Subcutaneous abdominal adipose tissue (tissue), 5 donors: ENCODE data around the gene GSTP1.
A peak's percentile ranks its signal among the peaks of the same experiment; 100 is the strongest.
"Not testable (repeated sequence)": the region's sequence is repeated elsewhere in the genome, so short reads cannot be mapped to it uniquely, and the experiment has no call there.

Experiments
- H3K27ac ChIP-seq: one replicate; pipeline ENCODE4 v1.7.0; 2013; ENCODE audit warnings: low read depth, mild to moderate bottlenecking, inconsistent platforms, low read length, moderate library complexity
- H3K27me3 ChIP-seq, 5 donors: one replicate each; pipeline ENCODE4 v1.7.0; 2013; ENCODE audit warnings: low read length in 5 of 5, inconsistent platforms in 1 of 5; ENCODE audit not compliant: control insufficient read depth in 5 of 5, insufficient read depth in 4 of 5
- H3K36me3 ChIP-seq, 5 donors: one replicate each; pipeline ENCODE4 v1.7.0; 2013; ENCODE audit warnings: low read length in 5 of 5; ENCODE audit not compliant: control insufficient read depth in 5 of 5, insufficient read depth in 5 of 5
- H3K4me1 ChIP-seq, 5 donors: one replicate each; pipeline ENCODE4 v1.7.0; 2013; ENCODE audit warnings: low read length in 5 of 5, mild to moderate bottlenecking in 3 of 5, moderate library complexity in 1 of 5; ENCODE audit not compliant: control insufficient read depth in 5 of 5, insufficient read depth in 5 of 5
- H3K4me3 ChIP-seq, 5 donors: one replicate each; pipeline ENCODE4 v1.7.0; 2013; ENCODE audit warnings: low read length in 5 of 5, low read depth in 1 of 5
- H3K9ac ChIP-seq, 5 donors: one replicate each; pipeline ENCODE4 v1.7.0; 2013; ENCODE audit warnings: low read length in 5 of 5, mild to moderate bottlenecking in 4 of 5, moderate library complexity in 3 of 5
- H3K9me3 ChIP-seq, 5 donors: one replicate each; pipeline ENCODE4 v1.7.0; 2013; ENCODE audit warnings: low read length in 5 of 5; ENCODE audit not compliant: control insufficient read depth in 5 of 5
- donor health status: healthy.
- donor health status: healthy.
- donor health status: healthy.
- donor health status: healthy.
- donor health status: healthy.

Gene GSTP1

GRCh38 chr11:67594480-67594879, 10.9 kb downstream of the GSTP1 start:
- Histone ChIP-seq H3K9ac (no peak overlapping the region), H3K27me3 (no peaks in the 10 kb centered on the region), H3K9me3 (no peaks in the 10 kb centered on the region), H3K27ac (no peak overlapping the region), H3K4me3 (no peak overlapping the region), H3K4me1 (no peaks in the 10 kb centered on the region), H3K36me3 (no peaks in the 10 kb centered on the region)

- Histone ChIP-seq H3K9me3 (no peaks in the 10 kb centered on the region), H3K4me1 (no peaks in the 10 kb centered on the region), H3K36me3 (no peaks in the 10 kb centered on the region), H3K4me3 (no peak overlapping the region), H3K9ac (no peak overlapping the region), H3K27ac (no peak overlapping the region), H3K27me3 (peaks cover 0 to 7% (median 2%) of the 10 kb centered on the region in 5 donors)
These were observed 13.2 kb downstream of the GSTP1 start for GRCh38 chr11:67596753-67597300.

- H3K36me3 ChIP-seq, H3K27ac ChIP-seq, H3K4me1 ChIP-seq, H3K4me3 ChIP-seq, H3K27me3 ChIP-seq, H3K9ac ChIP-seq, H3K9me3 ChIP-seq: not testable (repeated sequence)
These were observed 13.8 kb downstream of the GSTP1 start for GRCh38 chr11:67597458-67597857.

- H3K4me3 ChIP-seq, H3K27ac ChIP-seq, H3K9ac ChIP-seq: not testable (repeated sequence)
These were observed 14.4 kb downstream of the GSTP1 start for GRCh38 chr11:67597963-67598362.

GRCh38 chr11:67599149-67599548, 15.5 kb downstream of the GSTP1 start:
- Histone ChIP-seq H3K4me1 (no peaks in the 10 kb centered on the region), H3K4me3 (no peak overlapping the region), H3K9me3 (no peaks in the 10 kb centered on the region), H3K36me3 (no peaks in the 10 kb centered on the region), H3K27me3 (peaks cover 0 to 9% (median 2%) of the 10 kb centered on the region in 5 donors), H3K27ac (no peak overlapping the region), H3K9ac (no peak overlapping the region)

More at GRCh38 chr11:67597963-67598362, 14.4 kb downstream of the GSTP1 start:
- not testable (repeated sequence) for H3K4me1 ChIP-seq, H3K27me3 ChIP-seq, H3K36me3 ChIP-seq, H3K9me3 ChIP-seq

- Histone ChIP-seq H3K36me3 (no peaks in the 10 kb centered on the region), H3K4me1 (no peaks in the 10 kb centered on the region), H3K27me3 (peaks cover 0 to 9% (median 2%) of the 10 kb centered on the region in 5 donors), H3K4me3 (no peak overlapping the region), H3K9ac (no peak overlapping the region), H3K9me3 (no peaks in the 10 kb centered on the region), H3K27ac (no peak overlapping the region)
These were observed 16.9 kb downstream of the GSTP1 start for GRCh38 chr11:67600324-67601029.

GRCh38 chr11:67601098-67601497, 17.5 kb downstream of the GSTP1 start:
- H3K9ac ChIP-seq: no peak overlapping the region
- H3K9me3 ChIP-seq: no peaks in the 10 kb centered on the region
- H3K4me3 ChIP-seq: no peak overlapping the region
- H3K4me1 ChIP-seq: peaks cover 0 to 2% (median 1%) of the 10 kb centered on the region in 5 donors
- H3K27me3 ChIP-seq: peaks cover 0 to 9% (median 2%) of the 10 kb centered on the region in 5 donors
- H3K36me3 ChIP-seq: no peaks in the 10 kb centered on the region
- H3K27ac ChIP-seq: no peak overlapping the region

- peaks cover 4 to 22% (median 21%) of the 10 kb centered on the region in 5 donors for H3K4me1 ChIP-seq
- not testable (repeated sequence) for H3K9ac ChIP-seq, H3K27ac ChIP-seq, H3K36me3 ChIP-seq, H3K27me3 ChIP-seq, H3K4me3 ChIP-seq, H3K9me3 ChIP-seq
These were observed 20.5 kb downstream of the GSTP1 start for GRCh38 chr11:67604119-67604518.

- H3K4me3 ChIP-seq: no peak overlapping the region
- H3K27ac ChIP-seq: no peak overlapping the region
- peaks cover 4 to 22% (median 21%) of the 10 kb centered on the region in 5 donors for H3K4me1 ChIP-seq
- peak overlapping the region in 2 of 5 donors; percentile 0 to 11 for H3K9ac ChIP-seq
- no peaks in the 10 kb centered on the region for H3K9me3 ChIP-seq
- peaks cover 0 to 14% (median 13%) of the 10 kb centered on the region in 5 donors for H3K36me3 ChIP-seq
- H3K27me3 ChIP-seq: peaks cover 0 to 9% (median 2%) of the 10 kb centered on the region in 5 donors
These were observed 21.2 kb downstream of the GSTP1 start for GRCh38 chr11:67604815-67605214.

GRCh38 chr11:67605231-67606011, 21.8 kb downstream of the GSTP1 start:
- peaks cover 0 to 5% (median 2%) of the 10 kb centered on the region in 5 donors for H3K27me3 ChIP-seq
- H3K36me3 ChIP-seq: peaks cover 0 to 18% (median 17%) of the 10 kb centered on the region in 5 donors
- H3K4me1 ChIP-seq: peaks cover 4 to 22% (median 21%) of the 10 kb centered on the region in 5 donors
- peak overlapping the region in 2 of 5 donors; percentile 0 to 11 for H3K9ac ChIP-seq
- no peak overlapping the region for H3K27ac ChIP-seq
- no peak overlapping the region for H3K4me3 ChIP-seq
- H3K9me3 ChIP-seq: no peaks in the 10 kb centered on the region
